Left lung (tissue), 10 donors: ENCODE measurements around the gene TPST1. TPM values are rescaled to one million over a fixed set of nuclear protein-coding genes. Genes with fewer than 3 reads are reported as not detected.
"Not testable (repeated sequence)": the region's sequence is repeated elsewhere in the genome, so short reads cannot be mapped to it uniquely, and the experiment has no call there.

Experiments used
- ATAC-seq: fragments of 200-7000 bp; cut with Tn5 transposase; one replicate; pipeline ENCODE4 v1.9.1; 2020; ENCODE audit warnings: moderate library complexity
- DNase-seq, 4 donors: peaks; one replicate each; pipeline ENCODE4 v3.0.0-alpha.2; 2013 to 2020
- H3K27ac ChIP-seq, 2 donors: fragments of 200-600 bp; sonication (generic) in 1 of 2; one replicate each; pipeline versions ENCODE4 v1.5.0 to v1.8.0; 2020 to 2021
- H3K27me3 ChIP-seq, 2 donors: fragments of 200-600 bp; sonication (generic) in 1 of 2; one replicate each; pipeline versions ENCODE4 v1.5.0 to v1.8.0; 2020 to 2021
- H3K36me3 ChIP-seq, 2 donors: fragments of 200-600 bp; sonication (generic) in 1 of 2; one replicate each; pipeline versions ENCODE4 v1.5.0 to v1.8.0; 2020 to 2021
- H3K4me1 ChIP-seq, 2 donors: fragments of 200-600 bp; one replicate each; pipeline ENCODE4 v1.8.0; 2021
- H3K4me3 ChIP-seq, 2 donors: fragments of 200-600 bp; sonication (generic) in 1 of 2; one replicate each; pipeline versions ENCODE4 v1.5.0 to v1.8.0; 2020 to 2021; ENCODE audit warnings: mild to moderate bottlenecking in 1 of 2
- H3K9me3 ChIP-seq, 2 donors: fragments of 200-600 bp; sonication (generic) in 1 of 2; one replicate each; pipeline versions ENCODE4 v1.5.0 to v1.8.0; 2020 to 2021
- CTCF ChIP-seq, 2 donors: fragments of 200-600 bp; sonication (generic) in 1 of 2; IDR thresholded peaks; one replicate each; pipeline versions ENCODE4 v1.5.0 to v1.8.0; 2021; ENCODE audit warnings: antibody characterized with exemption in 2 of 2
- intact Hi-C, 2 donors: fragments of 100-400 bp; cut with DNase I; formaldehyde crosslinking; loops; one replicate each; pipeline versions ENCODE4 v1.11.2 to v1.14.2; 2022
- polyA plus RNA-seq, 6 donors: library from polyadenylated mRNA; unstranded; fragments of 120-200 nt; gene quantifications; one replicate each; pipeline ENCODE4 v1.2.1, GENCODE V29; 2013; ENCODE audit not compliant: insufficient read length in 6 of 6
- total RNA-seq, 2 donors: library from RNA; stranded (reverse); fragmentation: NEBNext Ultra II Directional; extraction: Animal tissue kit (Norgen Biotek cat#: 25700); gene quantifications; one replicate each; pipeline ENCODE4 v1.2.1, GENCODE V29; 2021
- donor health status: DM: no; HTN: yes; CAD: no.
- donor health status: DM: no; HTN: no; CAD: no.

The TPST1 gene
- total and polyA plus RNA-seq, 8 donors: 30.5 to 64.1 (median 50.4) TPM

- H3K4me1 ChIP-seq: peaks cover 0 to 14% of the 10 kb centered on the region in 2 donors
- intact Hi-C loops: no loop called here
- DNase-seq: no peak
- no peak for ATAC-seq
- H3K27me3 ChIP-seq: no peaks in the 10 kb centered on the region
- H3K27ac ChIP-seq: no peak overlapping the region
- no peaks in the 10 kb centered on the region for H3K36me3 ChIP-seq
- no peak overlapping the region for H3K4me3 ChIP-seq
- TF ChIP-seq CTCF (IDR thresholded peaks at IDR 0.05): no peak
- H3K9me3 ChIP-seq: no peaks in the 10 kb centered on the region
Observed at GRCh38 chr7:66216687-66217086, 11.6 kb downstream of the TPST1 start.

GRCh38 chr7:66219805-66220204 is 14.7 kb downstream of the TPST1 start:
- H3K4me1 ChIP-seq: peaks cover 0 to 14% of the 10 kb centered on the region in 2 donors
- TF ChIP-seq CTCF (IDR thresholded peaks at IDR 0.05): no peak
- H3K9me3 ChIP-seq: no peaks in the 10 kb centered on the region
- no peaks in the 10 kb centered on the region for H3K36me3 ChIP-seq
- H3K27ac ChIP-seq: no peak overlapping the region
- no peak overlapping the region for H3K4me3 ChIP-seq
- ATAC-seq (no peak), DNase-seq (no peak)
- intact Hi-C loops: no loop called here
- no peaks in the 10 kb centered on the region for H3K27me3 ChIP-seq

- TF ChIP-seq CTCF (IDR thresholded peaks at IDR 0.05): no peak
- no peak for ATAC-seq
- Histone ChIP-seq H3K27me3 (no peaks in the 10 kb centered on the region), H3K36me3 (no peaks in the 10 kb centered on the region), H3K27ac (no peak overlapping the region), H3K4me1 (peaks cover 0 to 14% of the 10 kb centered on the region in 2 donors), H3K9me3 (no peaks in the 10 kb centered on the region), H3K4me3 (no peak overlapping the region)
- no peak for DNase-seq
- intact Hi-C loops: no loop called here
Observed at GRCh38 chr7:66221442-66221841, 16.3 kb downstream of the TPST1 start.

GRCh38 chr7:66227808-66228207 is 22.7 kb downstream of the TPST1 start:
- TF ChIP-seq CTCF (IDR thresholded peaks at IDR 0.05): no peak
- ATAC-seq (no peak), DNase-seq (no peak)
- intact Hi-C loops: no loop called here
- no peaks in the 10 kb centered on the region for H3K27me3 ChIP-seq
- H3K4me1 ChIP-seq: no peaks in the 10 kb centered on the region
- H3K4me3 ChIP-seq: no peak overlapping the region
- peaks cover 0 to 5% of the 10 kb centered on the region in 2 donors for H3K9me3 ChIP-seq
- H3K27ac ChIP-seq: no peak overlapping the region
- H3K36me3 ChIP-seq: no peaks in the 10 kb centered on the region

- H3K4me1 ChIP-seq, H3K9me3 ChIP-seq, DNase-seq, H3K27ac ChIP-seq, ATAC-seq, H3K27me3 ChIP-seq, H3K4me3 ChIP-seq, intact Hi-C loops, H3K36me3 ChIP-seq: not testable (repeated sequence)
Observed at GRCh38 chr7:66231326-66232216, 26.4 kb downstream of the TPST1 start.
